GM20431 (cell line): ENCODE measurements around the gene TRPM5.

Experiments used
- in situ Hi-C: fragments of 300-500 bp; cut with MseI, MboI; formaldehyde crosslinking; loops from one replicate; pipeline ENCODE4 v1.15.0; 2020; ENCODE audit warnings: low sequenced_read_pairs; ENCODE audit not compliant: unreplicated experiment

Gene TRPM5

DNA sequence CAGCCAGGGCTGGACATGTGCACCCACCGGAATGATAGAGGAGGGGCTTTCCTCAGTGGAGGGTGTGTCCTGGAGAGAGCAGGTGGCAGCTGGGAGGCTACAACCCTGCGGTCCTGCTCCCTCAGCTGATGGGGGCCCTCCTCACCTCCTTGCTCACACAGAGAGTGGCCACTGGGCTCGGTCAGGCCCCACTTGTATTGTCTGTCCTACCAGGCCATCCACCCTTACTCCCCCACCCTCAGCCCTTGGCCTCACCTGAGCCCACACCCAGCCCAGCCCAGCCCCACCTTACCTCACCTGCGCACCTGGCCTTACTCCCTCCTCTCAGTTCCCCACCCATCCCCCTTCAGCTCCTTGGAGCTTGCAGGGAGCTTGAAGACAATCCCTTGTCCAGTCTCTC lies 3.1 kb downstream of the TRPM5 start:
- in situ Hi-C loops, result no loop called here

DNA sequence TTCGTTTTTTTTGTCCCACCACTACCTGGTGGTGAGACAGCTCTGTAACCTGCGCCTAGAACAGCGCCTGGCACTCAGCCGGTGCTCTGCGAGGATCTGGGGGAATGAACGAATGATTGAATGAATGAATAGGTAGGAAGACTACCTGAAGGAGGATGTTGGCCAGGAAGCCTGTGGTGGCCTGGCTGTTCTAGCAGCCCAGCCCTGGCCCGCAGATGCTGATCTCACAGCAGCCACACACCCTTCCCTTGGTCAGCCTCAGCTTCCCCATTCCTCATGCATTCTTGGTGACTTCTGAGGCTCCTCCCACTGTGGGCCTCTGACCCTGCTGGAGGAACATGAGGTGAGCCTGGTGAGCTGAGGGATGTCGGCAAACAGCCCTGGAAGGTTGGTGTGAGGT lies 3.7 kb downstream of the TRPM5 start:
- in situ Hi-C loops, result no loop called here

DNA sequence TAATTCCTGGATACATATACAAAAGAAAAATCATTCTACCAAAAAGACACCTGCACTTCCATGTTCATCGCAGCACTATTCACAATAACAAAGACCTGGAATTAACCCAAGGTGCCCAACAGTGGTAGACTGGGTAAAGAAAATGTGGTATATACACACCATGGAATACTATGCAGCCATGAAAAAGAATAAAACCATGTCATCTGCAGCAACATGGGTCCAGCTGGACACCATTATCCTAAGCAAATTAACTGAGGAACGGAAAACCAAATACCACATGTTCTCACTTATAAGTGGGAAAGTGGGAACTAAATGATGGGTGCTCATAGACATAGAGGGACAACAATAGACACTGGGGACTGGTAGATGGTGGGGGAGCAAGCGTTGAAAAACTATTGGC lies 4.5 kb downstream of the TRPM5 start:
- in situ Hi-C loops, result loop anchor here (10.0 kb wide), 1 partner anchor 85 kb away; no protein-coding TSS in a partner anchor

DNA sequence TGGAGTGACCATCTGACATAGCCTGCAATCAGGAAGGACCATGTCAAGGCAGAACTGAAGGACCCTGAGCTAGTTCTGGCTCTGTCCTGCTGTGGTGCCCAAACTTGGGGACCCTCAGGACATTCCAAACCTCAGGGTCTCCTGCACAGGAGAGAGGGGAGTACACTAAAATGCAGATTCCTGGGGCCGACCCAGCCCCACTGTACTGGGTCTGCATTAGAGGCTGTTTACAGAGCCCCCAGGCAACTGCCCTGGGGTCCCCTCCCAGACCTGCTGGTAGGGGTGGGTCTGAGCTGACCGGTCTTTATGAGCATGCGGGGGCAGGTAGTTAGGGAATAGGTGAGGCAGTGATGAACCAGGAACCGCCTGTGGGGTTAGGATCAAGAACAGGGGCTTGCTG lies 6.8 kb downstream of the TRPM5 start:
- in situ Hi-C loops, result loop anchor here (10.0 kb wide), 1 partner anchor 87 kb away; no protein-coding TSS in a partner anchor

DNA sequence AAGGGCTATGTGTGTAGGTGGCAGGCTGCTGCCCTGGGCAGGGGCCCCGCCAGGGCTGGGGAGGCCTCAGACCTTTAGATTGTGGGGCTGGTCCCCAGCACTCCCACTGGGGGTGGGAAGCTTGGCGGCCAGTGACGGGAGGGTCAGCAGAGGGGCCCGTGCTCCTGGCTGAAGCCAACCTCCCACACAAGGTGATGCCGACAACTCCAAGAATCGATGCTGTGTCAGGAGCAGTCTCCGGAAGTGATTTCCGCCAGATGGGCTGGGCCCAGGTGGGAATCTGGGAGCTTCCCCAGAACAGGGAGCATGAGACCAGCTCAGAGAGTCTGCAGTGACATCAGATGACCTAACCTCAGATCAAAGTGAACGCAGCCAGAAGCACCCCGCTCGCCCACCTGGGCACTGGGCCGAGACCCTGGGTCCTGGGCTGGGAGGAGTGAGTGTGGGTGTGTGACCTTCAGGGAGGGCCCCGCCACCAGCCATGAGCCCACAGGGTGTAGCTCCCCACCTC lies 7.7 kb downstream of the TRPM5 start:
- in situ Hi-C loops, result loop anchor here (10.0 kb wide), 1 partner anchor 88 kb away; no protein-coding TSS in a partner anchor

DNA sequence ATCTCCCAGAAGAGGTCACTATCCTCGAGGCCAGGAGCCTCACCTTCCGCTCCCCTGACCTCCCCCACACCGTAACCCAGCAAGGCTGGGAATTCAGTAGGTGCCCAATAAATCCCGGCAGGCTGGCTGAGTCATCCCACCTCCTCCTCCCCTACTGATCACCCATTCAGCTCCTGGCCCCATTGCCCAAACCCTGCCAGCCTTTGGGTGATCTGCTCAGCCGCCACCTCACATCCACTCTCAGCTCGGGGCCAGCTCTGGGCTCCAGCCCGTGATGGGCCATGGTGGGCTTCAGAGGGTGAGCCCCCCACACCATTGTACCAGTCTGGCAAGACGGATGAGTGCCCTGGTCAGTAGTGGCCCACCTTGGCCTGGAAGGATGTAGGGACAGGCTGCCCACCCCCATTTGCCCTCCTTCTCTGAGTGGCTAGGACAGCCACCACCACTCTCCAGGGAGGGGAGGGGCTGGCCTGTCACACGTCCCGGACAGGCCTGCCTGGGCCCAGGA lies 8.2 kb downstream of the TRPM5 start:
- in situ Hi-C loops, result loop anchor here (10.0 kb wide), 1 partner anchor 89 kb away; no protein-coding TSS in a partner anchor

DNA sequence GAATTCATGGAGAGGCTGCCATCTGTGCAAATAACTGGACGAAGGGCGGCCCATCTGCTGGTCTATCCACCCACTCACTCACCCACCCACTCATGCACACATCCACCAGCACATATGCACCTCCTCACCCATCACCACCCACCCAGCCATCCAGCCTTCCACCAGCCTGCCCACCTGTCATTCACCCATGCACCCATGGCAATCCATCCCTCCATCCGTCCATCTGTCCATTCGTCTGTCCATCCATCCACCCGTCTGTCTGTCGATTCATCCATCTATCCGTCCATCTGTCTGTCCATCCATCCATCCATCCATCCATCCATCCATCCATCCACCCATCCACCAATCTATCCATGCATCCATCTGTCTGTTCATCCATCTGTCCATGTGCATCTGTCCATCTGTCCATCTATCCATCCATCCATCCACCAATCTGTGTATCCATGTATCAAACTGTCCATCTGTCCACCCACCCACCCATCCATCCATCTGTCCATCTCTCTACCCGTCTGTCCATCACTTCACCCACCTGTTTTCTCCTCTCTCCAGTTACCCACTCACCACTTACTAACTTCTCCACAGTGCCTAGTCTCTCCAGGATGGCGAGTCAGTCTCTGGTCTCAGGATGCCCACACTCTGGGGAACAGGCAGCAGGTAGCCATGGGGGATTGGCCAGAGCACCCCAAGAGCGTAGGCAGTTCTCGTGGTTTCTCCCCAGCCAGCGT lies 8.9 kb downstream of the TRPM5 start:
- in situ Hi-C loops, result loop anchor here (10.0 kb wide), 1 partner anchor 89 kb away; no protein-coding TSS in a partner anchor

DNA sequence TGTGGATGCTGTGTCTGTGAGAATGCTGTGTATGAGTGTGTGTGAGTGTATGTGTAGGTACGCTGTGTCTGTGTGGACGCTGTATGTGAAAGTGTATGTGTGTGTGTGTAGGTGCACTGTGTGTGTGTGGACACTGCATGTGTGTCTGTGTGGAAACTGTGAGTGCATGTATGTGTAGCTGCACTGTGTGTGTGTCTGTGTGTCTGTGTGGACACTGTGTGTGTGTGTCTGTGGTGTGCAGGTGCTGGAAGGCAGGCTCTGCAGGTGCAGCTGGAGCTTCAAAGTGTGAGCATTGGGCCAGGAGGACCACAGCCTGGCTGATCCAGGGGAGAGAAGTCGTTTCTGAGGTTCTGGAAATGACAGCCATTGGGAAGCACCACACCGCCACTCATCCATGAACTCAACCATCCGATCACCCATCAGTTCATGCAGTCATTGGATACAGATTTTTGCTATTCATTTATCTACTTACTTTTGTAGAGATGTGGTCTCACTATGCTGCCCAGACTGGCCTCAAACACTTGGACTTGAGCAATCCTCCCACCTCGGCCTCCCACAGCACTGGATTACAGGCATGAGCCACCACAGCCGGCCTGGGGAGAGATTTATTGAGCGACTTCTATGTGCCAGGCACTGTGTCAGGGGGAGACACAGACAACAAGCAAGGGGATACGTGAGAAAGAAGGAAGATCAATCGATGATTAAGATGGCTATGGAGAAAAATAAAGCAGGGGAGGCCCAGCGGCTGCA lies 9.6 kb downstream of the TRPM5 start:
- in situ Hi-C loops, result loop anchor here (10.0 kb wide), 1 partner anchor 90 kb away; no protein-coding TSS in a partner anchor

DNA sequence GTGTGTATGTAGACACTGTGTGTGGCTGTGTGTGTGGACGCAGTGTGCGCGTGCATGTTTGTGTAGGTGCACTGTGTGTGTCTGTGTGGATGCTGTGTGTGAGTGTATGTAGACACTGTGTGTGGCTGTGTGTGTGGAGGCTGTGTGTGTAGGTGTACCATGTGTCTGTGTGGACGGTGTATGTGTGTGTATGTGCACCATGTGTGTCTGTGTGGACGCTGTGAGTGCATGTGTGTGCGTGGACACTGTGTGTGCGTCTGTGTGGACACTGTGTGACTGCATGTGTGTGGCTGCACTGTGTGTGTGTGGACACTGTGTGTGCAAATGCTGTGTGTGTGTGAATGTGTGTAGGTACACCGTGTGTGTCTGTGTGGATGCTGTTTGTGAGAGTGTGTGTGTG lies 10.3 kb downstream of the TRPM5 start:
- in situ Hi-C loops, result loop anchor here (10.0 kb wide), 1 partner anchor 91 kb away; no protein-coding TSS in a partner anchor

DNA sequence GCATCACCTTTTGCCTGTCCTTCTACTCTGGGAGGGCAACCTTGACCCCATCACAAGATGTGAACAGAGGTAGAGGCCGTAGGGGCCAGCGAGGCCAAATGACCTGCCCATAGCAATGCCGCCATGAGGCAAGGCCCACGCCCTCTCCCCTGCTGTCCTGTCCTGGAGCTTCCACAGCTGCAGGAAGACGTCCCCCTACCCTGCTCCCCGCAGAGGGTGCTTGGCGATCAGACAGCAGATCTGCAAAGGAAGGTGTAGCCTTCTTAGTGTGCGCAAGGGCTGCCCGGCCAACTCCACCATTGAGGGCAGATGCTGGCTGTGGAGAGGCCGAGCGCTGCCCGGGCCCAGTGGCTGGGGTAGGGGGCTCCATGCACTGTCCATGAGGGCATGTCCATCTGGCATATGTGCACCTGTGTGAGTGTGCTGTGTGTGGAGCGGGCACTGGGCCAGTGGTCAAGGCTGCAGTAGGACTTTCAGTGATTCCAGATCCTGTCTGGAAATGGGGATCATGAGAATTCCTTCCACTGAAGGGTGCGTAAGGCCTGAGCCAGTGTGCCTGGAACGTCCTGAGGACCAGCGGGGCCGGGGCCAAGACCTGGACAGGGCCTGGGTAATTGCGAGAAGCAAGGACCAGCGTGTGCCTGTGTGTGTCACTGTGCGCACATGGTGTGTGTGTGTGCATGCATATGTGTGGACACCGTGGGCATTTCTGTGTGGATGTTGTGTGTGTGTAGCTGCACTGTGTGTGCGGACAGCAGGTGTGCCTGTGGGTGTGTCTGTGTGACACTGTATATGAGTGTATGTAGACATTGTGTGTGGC lies 11.0 kb downstream of the TRPM5 start:
- in situ Hi-C loops, result loop anchor here (10.0 kb wide), 1 partner anchor 91 kb away; no protein-coding TSS in a partner anchor

DNA sequence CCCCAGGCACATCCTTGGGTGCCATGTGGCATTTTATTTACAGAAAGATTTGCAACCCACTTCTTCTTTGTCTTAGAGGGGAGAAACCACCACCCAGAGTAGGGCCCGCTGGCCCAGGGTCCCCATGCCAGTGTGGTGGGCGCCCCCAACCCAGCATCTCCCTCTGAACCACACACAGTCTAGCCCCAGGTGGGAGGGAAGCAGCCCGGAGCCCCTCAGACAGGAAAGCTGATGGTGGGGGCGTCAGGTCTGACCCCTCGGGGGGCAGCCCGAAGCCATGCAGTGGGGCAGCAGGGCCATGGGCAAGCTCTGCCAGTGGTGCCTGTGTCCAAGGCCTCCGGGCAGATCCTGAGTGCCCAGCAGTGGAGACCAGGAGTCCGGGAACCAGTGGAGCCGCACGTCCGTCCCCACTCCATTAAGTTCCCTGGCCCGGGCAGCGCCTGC lies 11.7 kb downstream of the TRPM5 start:
- in situ Hi-C loops, result loop anchor here (10.0 kb wide), 1 partner anchor 92 kb away; no protein-coding TSS in a partner anchor

DNA sequence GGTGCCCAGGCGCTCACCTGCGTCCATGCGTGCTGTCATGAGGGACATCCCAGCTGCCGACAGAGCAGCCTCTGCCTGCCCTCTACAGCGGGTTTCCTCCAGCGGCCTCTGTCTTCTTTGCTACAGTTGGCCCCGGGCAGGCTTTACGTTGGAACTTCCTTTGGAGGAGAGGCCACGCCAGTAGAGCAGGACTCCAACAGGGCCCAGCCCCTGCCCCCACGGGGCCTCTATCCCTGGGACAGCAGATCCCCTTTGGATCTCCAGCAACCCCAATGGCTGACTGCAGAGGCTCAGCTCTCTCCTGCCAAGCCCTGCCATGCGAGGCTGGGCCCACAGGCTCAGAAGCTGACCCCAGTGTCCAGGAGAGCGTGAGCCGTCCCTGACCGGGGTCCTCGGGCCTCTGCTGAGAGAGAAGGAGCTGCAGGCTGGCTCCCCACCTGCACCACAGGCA lies 12.1 kb downstream of the TRPM5 start:
- in situ Hi-C loops, result loop anchor here (10.0 kb wide), 1 partner anchor 93 kb away; no protein-coding TSS in a partner anchor

DNA sequence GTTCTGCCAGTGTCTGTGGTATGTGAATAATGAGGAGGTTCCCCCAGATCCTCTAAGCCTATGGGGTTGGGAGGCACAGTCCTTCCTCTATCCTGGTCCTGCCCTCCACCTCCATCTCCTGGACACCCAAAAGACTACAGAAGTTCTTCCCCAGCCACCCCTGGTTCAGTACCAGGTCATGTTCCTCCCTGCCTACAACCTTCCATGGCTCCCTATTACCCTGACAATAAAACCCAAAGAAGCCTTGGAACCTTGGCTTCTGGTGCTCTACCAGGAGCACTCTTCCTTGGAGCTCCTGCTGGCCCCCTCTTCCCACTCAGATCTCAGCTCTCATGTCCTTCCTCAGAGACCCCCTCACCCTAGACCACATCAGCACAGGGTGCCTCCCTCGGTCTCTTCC lies 12.9 kb downstream of the TRPM5 start:
- in situ Hi-C loops, result loop anchor here (10.0 kb wide), 1 partner anchor 93 kb away; no protein-coding TSS in a partner anchor

DNA sequence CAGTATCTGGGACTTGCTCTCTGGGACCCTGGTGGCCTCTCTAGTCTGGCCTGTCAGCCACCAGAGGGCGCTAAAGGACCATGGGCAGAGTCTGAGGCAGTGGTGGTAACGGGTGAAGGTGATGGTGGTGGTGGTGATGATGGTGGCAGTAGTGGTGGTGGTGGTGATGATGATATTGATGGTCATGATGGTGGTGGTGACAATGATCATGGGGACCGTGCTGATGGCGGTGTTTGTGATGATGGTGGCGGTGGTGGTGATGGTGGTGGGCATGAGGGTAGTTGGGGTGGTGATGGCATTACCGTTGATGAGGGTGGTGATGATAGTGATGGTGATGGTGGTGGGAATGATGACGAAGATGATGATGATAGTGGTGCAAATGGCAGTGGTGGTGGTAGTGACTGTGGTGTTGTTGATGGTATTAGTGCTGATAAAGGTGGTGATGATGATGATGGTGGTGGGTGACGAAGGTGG lies 16.0 kb downstream of the TRPM5 start:
- in situ Hi-C loops, result loop anchor here (10.0 kb wide), 1 partner anchor 114 kb away; no protein-coding TSS in a partner anchor

DNA sequence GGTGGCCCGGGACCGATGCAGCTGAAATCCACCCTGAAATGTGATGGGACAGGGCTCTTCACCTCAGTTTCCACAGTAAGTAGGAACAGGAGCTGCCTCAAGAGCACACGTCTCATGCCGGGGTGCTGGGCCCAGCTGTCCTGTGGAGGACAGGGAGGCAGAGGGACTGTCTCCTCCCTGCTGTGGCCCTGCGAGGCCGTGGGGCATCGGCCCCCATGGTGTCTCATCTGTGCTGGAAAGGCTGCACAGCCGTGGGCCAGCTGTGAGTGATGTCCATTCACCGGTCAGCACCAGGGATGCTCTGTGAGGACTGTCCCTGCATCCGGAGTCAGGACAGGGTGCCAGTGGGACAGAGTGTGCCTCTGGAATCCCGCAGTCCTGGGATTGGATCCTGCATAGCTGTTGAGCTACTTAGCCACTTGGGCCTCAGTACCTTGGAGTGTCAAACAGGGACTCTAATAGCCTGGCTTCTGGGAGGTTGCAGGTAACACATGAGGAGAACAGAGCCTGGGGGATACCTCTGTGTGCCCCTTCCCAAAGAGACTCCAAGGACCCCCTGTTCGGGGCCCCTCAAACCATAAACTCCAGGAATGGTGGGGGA lies 16.5 kb downstream of the TRPM5 start:
- in situ Hi-C loops, result loop anchor here (10.0 kb wide), 1 partner anchor 113 kb away; no protein-coding TSS in a partner anchor

DNA sequence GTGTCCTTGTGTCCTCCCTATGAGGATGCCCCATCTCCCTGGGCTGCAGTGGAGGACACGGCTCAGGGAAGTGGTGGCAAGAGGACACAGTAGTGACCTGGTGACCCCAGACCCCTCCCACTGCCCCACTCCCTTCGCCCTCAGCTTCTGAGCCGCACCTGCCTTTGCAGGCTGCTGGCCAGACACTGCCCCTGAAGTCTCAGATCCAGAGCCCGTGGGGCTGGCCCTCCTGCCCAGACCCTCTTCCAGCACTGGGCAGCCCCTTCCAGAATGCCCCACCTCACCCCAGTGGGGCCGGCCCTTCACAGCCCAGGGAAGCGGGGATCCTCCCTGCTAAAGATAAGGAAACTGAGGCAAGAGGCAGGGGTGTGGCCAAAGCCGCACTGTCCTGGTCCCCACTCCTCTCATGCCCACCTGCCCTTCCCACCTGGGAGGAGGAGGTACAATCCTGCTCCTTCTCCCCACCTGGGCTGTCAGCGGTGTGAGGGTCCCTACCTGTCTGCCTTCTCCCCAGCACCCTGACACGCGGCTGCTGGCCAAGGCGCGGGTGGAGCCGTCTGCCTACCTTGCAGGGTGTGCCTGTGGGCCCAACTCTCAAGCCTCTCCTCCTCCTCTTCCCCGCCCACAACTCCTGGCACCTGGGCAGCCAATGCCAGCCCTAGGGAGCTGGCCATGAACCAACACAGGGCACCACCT lies 17.3 kb downstream of the TRPM5 start:
- in situ Hi-C loops, result loop anchor here (10.0 kb wide), 1 partner anchor 112 kb away; no protein-coding TSS in a partner anchor

DNA sequence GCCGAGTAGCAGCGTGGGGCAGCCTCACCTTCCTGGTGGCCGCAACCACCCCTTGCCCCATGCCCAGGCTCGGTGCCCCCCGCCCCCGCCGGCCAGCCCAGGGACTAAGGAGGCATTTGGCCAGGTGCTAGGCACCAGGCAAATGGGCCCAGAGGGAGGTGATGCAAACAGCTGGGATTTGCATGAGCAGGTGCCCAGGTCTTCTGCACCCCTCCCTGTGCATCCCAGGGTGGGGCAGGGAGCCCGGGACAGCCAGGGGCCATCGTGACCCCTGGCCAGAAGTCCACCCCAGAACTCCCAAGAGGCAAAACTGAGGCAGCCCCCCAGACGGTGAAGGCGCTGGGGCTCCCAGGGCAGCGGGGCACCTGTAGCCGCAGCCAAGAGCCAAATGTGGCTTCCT lies 18.1 kb downstream of the TRPM5 start:
- in situ Hi-C loops, result loop anchor here (10.0 kb wide), 1 partner anchor 111 kb away; no protein-coding TSS in a partner anchor

DNA sequence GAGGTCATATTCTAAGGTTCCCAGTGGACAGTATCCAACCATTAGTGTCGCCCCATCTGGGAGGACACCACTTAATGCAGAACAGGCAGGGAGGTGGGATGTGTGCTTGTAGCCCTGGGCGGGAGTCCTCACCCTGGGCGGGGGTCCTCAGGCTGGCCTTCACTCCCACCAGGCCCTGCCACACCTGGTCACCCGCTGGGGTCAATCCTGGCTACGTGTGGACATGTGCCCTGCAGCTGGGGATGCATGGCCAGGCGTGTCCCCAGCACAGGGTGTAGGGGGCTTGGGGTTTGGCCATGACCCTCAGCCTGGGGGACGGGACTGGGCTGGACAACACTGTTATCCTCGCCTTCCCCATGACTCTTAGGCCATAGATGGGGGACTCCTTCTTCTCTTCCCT lies 18.8 kb downstream of the TRPM5 start:
- in situ Hi-C loops, result loop anchor here (10.0 kb wide), 1 partner anchor 111 kb away; no protein-coding TSS in a partner anchor
